ENCODE results near the gene RAD51D. TPM values are rescaled to one million over a fixed set of nuclear protein-coding genes. Genes with fewer than 3 reads are reported as not detected.
A peak's percentile ranks its signal among the peaks of the same experiment; 100 is the strongest.

RAD51D gene
- total RNA-seq: 10 to 100 TPM; 32.1 to 33.6 TPM

GRCh38 chr17:35119370-35120165 lies at the start of gene RAD51D:
RAD51D (minus strand) TSS chr17:35119860; CDS start chr17:35119613, 247 bp downstream.
- CTCF ChIA-PET: interaction anchor here (0.6 to 5.1 kb wide), 55 partner anchors 9 to 701 kb away, joined by 3 to 118 read pairs (median 5); partner anchors contain the start of genes LIG3, PEX12 and RFFL

DNA sequence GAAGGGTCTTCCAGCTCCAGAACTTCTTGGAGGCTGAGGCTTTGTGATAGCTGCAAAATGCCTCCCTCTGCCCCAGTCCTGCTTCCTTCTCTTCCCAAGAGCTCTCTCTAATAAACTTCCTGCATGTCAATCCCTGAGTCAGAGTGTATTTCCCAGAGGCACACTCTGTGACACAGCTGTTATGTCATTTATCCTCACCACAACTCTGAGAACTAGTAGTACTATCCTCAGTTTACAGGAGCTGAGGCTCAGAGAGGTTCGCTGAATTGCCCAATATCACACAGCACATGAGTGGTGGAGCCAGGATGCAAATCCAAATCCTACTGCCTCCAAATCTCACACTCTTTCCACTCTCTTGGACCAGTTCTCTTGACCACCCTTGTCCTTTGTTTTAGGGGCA lies 48.0 kb upstream of the RAD51D start:
- no peak overlapping the region for H3K4me3 Mint-ChIP-seq
- H3K4me1 Mint-ChIP-seq (ENCODE audit: low read depth): peaks cover 32% of the 10 kb centered on the region
- H3K27ac Mint-ChIP-seq: no peak overlapping the region
- no peaks in the 10 kb centered on the region for H3K27me3 Mint-ChIP-seq (ENCODE audit: low read depth)
- no peaks in the 10 kb centered on the region for H3K36me3 Mint-ChIP-seq (ENCODE audit: low read depth)
- ATAC-seq (no peak), DNase-seq (no peak)
- ChIA-PET CTCF (interaction anchor here (2.2 to 3.1 kb wide), 3 partner anchors 145 to 372 kb away, joined by 6 to 9 read pairs (median 7); no protein-coding TSS in a partner anchor), POLR2A (interaction anchor here (0.6 to 2.4 kb wide), 3 partner anchors 46 to 580 kb away, joined by 3 to 14 read pairs (median 4); partner anchors contain the start of gene SLFN5)
- H3K9me3 Mint-ChIP-seq (ENCODE audit: insufficient read depth): no peaks in the 10 kb centered on the region

More at GRCh38 chr17:35119370-35120165, at the start of gene RAD51D:
- peak; percentile 85 for DNase-seq
- ATAC-seq: peak; percentile 92
- H3K4me3 Mint-ChIP-seq: peak within 1 kb of the TSS; percentile 91
- POLR2A ChIA-PET: interaction anchor here (0.6 to 2.2 kb wide), 18 partner anchors 19 to 1433 kb away, joined by 3 to 7 read pairs (median 4); partner anchors contain the start of genes CCT6B, RFFL, SLFN11 and SLFN5
- peak within 1 kb of the TSS; percentile 95 for H3K27ac Mint-ChIP-seq
- H3K9me3 Mint-ChIP-seq (ENCODE audit: insufficient read depth): no peaks in the 10 kb centered on the region
- H3K27me3 Mint-ChIP-seq (ENCODE audit: low read depth): no peaks in the 10 kb centered on the region
- H3K4me1 Mint-ChIP-seq (ENCODE audit: low read depth): peaks cover 29% of the 10 kb centered on the region
- peaks cover 21% of the 10 kb centered on the region for H3K36me3 Mint-ChIP-seq (ENCODE audit: low read depth)

DNA sequence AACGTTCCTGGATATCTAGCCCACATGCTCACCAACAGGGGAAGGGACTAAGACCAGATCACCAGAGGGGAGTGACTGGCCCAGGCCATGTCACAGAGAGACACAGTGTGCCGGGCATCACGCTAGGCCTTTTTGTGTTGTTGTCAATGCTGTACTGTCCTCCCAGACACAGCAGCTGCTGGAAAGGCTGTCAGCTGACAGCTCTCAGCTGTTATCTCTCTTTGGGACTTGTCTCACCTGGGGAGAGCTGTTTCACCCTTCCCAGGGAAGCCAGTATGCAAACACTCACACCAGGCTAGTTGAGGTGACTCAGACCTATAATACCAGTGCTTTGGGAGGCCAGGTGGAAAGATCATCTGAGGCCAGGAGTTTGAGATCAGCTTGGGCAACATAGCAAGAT lies 47.4 kb upstream of the RAD51D start:
- DNase-seq (no peak), ATAC-seq (no peak)

GRCh38 chr17:35166526-35166925 lies 46.9 kb upstream of the RAD51D start:
- no peak overlapping the region for H3K27ac Mint-ChIP-seq
- ChIA-PET POLR2A (interaction anchor here (1.5 to 2.4 kb wide), 2 partner anchors 75 to 77 kb away, joined by 4 to 14 read pairs; partner anchors contain the start of gene SLFN5), CTCF (interaction anchor here (2.3 to 3.1 kb wide), 2 partner anchors 146 to 367 kb away, joined by 6 to 9 read pairs; no protein-coding TSS in a partner anchor)
- H3K36me3 Mint-ChIP-seq (ENCODE audit: low read depth): no peaks in the 10 kb centered on the region
- H3K4me1 Mint-ChIP-seq (ENCODE audit: low read depth): peaks cover 30% of the 10 kb centered on the region
- H3K4me3 Mint-ChIP-seq: no peak overlapping the region
- ATAC-seq: no peak
- no peaks in the 10 kb centered on the region for H3K9me3 Mint-ChIP-seq (ENCODE audit: insufficient read depth)
- no peaks in the 10 kb centered on the region for H3K27me3 Mint-ChIP-seq (ENCODE audit: low read depth)
- no peak for DNase-seq

More for the DNA sequence above, 47.4 kb upstream of the RAD51D start:
- ChIA-PET POLR2A (interaction anchor here (1.5 to 2.4 kb wide), 2 partner anchors 47 to 76 kb away, joined by 4 to 14 read pairs; partner anchors contain the start of gene SLFN5), CTCF (interaction anchor here (2.2 to 3.1 kb wide), 3 partner anchors 146 to 372 kb away, joined by 6 to 9 read pairs (median 7); no protein-coding TSS in a partner anchor)
- Mint-ChIP-seq H3K27ac (no peak overlapping the region), H3K27me3 (ENCODE audit: low read depth) (no peaks in the 10 kb centered on the region), H3K9me3 (ENCODE audit: insufficient read depth) (no peaks in the 10 kb centered on the region), H3K4me3 (no peak overlapping the region), H3K4me1 (ENCODE audit: low read depth) (peaks cover 29% of the 10 kb centered on the region), H3K36me3 (ENCODE audit: low read depth) (no peaks in the 10 kb centered on the region)

- H3K4me1 Mint-ChIP-seq (ENCODE audit: low read depth): peaks cover 42% of the 10 kb centered on the region
- no peaks in the 10 kb centered on the region for H3K27me3 Mint-ChIP-seq (ENCODE audit: low read depth)
- CTCF ChIA-PET: interaction anchor here (1.2 to 1.4 kb wide), 3 partner anchors 23 to 74 kb away, joined by 3 to 6 read pairs (median 5); partner anchors contain the start of gene NLE1
- H3K27ac Mint-ChIP-seq: no peak overlapping the region
- H3K4me3 Mint-ChIP-seq: no peak overlapping the region
- H3K36me3 Mint-ChIP-seq (ENCODE audit: low read depth): peaks cover 7% of the 10 kb centered on the region
- DNase-seq (no peak), ATAC-seq (no peak)
- no peaks in the 10 kb centered on the region for H3K9me3 Mint-ChIP-seq (ENCODE audit: insufficient read depth)
- POLR2A ChIA-PET: interaction anchor here (1.0 to 1.5 kb wide), 3 partner anchors 12 to 372 kb away, joined by 3 to 4 read pairs (median 4); partner anchors contain the start of gene SLFN12L
Measured at GRCh38 chr17:35164716-35165115, 45.1 kb upstream of the RAD51D start.

DNA sequence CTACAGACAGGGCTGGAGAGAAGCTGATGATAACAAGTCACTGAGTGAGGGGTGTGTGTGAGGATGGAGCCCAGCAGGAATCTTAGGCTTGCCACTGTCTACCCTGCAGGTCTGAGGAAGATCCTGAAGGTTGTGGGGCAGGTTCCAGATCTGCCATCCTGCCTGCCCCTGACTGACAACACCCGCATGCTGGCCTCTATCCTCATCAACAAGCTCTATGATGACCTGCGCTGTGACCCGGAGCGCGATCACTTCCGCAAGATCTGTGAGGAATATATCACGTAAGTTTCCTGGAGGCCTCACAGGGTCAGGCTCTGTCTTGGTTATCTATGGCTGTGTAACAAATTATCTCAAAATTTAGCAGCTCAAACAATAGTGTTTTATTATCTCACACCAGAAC lies 44.2 kb upstream of the RAD51D start:
- DNase-seq (no peak), ATAC-seq (no peak)
- Mint-ChIP-seq H3K27me3 (ENCODE audit: low read depth) (no peaks in the 10 kb centered on the region), H3K9me3 (ENCODE audit: insufficient read depth) (no peaks in the 10 kb centered on the region), H3K27ac (no peak overlapping the region), H3K36me3 (ENCODE audit: low read depth) (peaks cover 7% of the 10 kb centered on the region), H3K4me1 (ENCODE audit: low read depth) (peaks cover 47% of the 10 kb centered on the region), H3K4me3 (no peak overlapping the region)
- CTCF ChIA-PET: no interaction called here
- POLR2A ChIA-PET: interaction anchor here (0.6 to 1.5 kb wide), 4 partner anchors 11 to 373 kb away, joined by 3 to 4 read pairs (median 4); partner anchors contain the start of gene SLFN12L

- peaks cover 7% of the 10 kb centered on the region for H3K36me3 Mint-ChIP-seq (ENCODE audit: low read depth)
- H3K4me3 Mint-ChIP-seq: no peak overlapping the region
- ATAC-seq (no peak), DNase-seq (no peak)
- H3K27me3 Mint-ChIP-seq (ENCODE audit: low read depth): no peaks in the 10 kb centered on the region
- POLR2A ChIA-PET: no interaction called here
- CTCF ChIA-PET: no interaction called here
- peaks cover 51% of the 10 kb centered on the region for H3K4me1 Mint-ChIP-seq (ENCODE audit: low read depth)
- no peaks in the 10 kb centered on the region for H3K9me3 Mint-ChIP-seq (ENCODE audit: insufficient read depth)
- H3K27ac Mint-ChIP-seq: no peak overlapping the region
Measured at GRCh38 chr17:35162755-35163154, 43.1 kb upstream of the RAD51D start.

DNA sequence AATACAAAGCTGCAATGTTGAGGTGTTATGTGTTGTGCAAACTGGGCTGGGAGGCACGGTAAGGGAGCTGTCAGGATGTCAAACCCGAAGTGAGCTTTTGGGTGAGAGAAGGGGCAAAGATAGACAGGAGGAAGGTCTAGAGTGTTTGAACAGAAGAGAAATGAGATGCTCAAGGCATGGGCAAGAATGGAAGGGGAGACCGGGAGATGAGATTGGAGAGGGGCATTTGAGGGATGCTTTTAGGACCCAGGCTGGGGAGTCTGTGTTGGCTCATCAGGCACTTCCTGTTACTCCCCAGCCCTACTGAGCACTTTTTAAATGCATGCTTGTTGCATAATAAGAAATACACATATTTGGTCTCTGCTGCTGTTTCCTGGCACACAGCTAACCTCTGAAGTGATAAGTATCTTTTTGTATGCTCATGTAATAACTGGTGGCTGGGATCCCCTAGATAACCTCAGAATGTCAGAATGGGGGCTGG lies 41.7 kb upstream of the RAD51D start:
- peaks cover 51% of the 10 kb centered on the region for H3K4me1 Mint-ChIP-seq (ENCODE audit: low read depth)
- no peaks in the 10 kb centered on the region for H3K9me3 Mint-ChIP-seq (ENCODE audit: insufficient read depth)
- DNase-seq (peak; percentile 44), ATAC-seq (peak; percentile 69)
- peaks cover 7% of the 10 kb centered on the region for H3K36me3 Mint-ChIP-seq (ENCODE audit: low read depth)
- H3K27ac Mint-ChIP-seq: peak overlapping the region; percentile 82
- CTCF ChIA-PET: interaction anchor here (0.6 to 1.3 kb wide), 9 partner anchors 17 to 372 kb away, joined by 3 to 4 read pairs (median 3); partner anchors contain the start of gene NLE1
- peak overlapping the region; percentile 16 for H3K4me3 Mint-ChIP-seq
- H3K27me3 Mint-ChIP-seq (ENCODE audit: low read depth): no peaks in the 10 kb centered on the region
- POLR2A ChIA-PET: interaction anchor here (0.6 to 1.8 kb wide), 5 partner anchors 13 to 125 kb away, joined by 3 to 7 read pairs (median 3); partner anchors contain the start of genes SLFN5 and UNC45B

GRCh38 chr17:35160354-35161201 lies 40.9 kb upstream of the RAD51D start:
- CTCF ChIA-PET: interaction anchor here (0.6 to 1.3 kb wide), 8 partner anchors 10 to 373 kb away, joined by 3 to 4 read pairs (median 3); no protein-coding TSS in a partner anchor
- no peaks in the 10 kb centered on the region for H3K9me3 Mint-ChIP-seq (ENCODE audit: insufficient read depth)
- peaks cover 51% of the 10 kb centered on the region for H3K4me1 Mint-ChIP-seq (ENCODE audit: low read depth)
- peak overlapping the region; percentile 16 for H3K4me3 Mint-ChIP-seq
- H3K27me3 Mint-ChIP-seq (ENCODE audit: low read depth): no peaks in the 10 kb centered on the region
- POLR2A ChIA-PET: interaction anchor here (1.0 to 1.8 kb wide), 4 partner anchors 13 to 82 kb away, joined by 3 to 7 read pairs (median 3); partner anchors contain the start of genes SLFN5 and UNC45B
- peaks cover 7% of the 10 kb centered on the region for H3K36me3 Mint-ChIP-seq (ENCODE audit: low read depth)
- ATAC-seq: peak; percentile 45
- peak; percentile 44 for DNase-seq
- peak overlapping the region; percentile 82 for H3K27ac Mint-ChIP-seq

GRCh38 chr17:35159940-35160339 lies 40.3 kb upstream of the RAD51D start:
- CTCF ChIA-PET: interaction anchor here (1.0 kb wide), 1 partner anchor 153 kb away, joined by 3 read pairs; no protein-coding TSS in a partner anchor

More at GRCh38 chr17:35159940-35160339, 40.3 kb upstream of the RAD51D start:
- DNase-seq (no peak), ATAC-seq (no peak)
- H3K27ac Mint-ChIP-seq: peak overlapping the region; percentile 6
- peaks cover 7% of the 10 kb centered on the region for H3K36me3 Mint-ChIP-seq (ENCODE audit: low read depth)
- H3K27me3 Mint-ChIP-seq (ENCODE audit: low read depth): peaks cover 2% of the 10 kb centered on the region
- no peak overlapping the region for H3K4me3 Mint-ChIP-seq
- POLR2A ChIA-PET: interaction anchor here (1.1 to 1.8 kb wide), 2 partner anchors 54 to 83 kb away, joined by 3 to 7 read pairs; partner anchors contain the start of gene SLFN5
- H3K4me1 Mint-ChIP-seq (ENCODE audit: low read depth): peaks cover 46% of the 10 kb centered on the region
- H3K9me3 Mint-ChIP-seq (ENCODE audit: insufficient read depth): no peaks in the 10 kb centered on the region
